Chondrocyte (in vitro differentiated cells): ENCODE measurements around the gene TKT. TPM values are rescaled to one million over a fixed set of nuclear protein-coding genes. Genes with fewer than 3 reads are reported as not detected.
A peak's percentile ranks its signal among the peaks of the same experiment; 100 is the strongest.

ENCODE experiments used
- DNase-seq: peaks from one replicate; pipeline ENCODE4 v3.0.0; 2021; ENCODE audit warnings: mixed read lengths, low spot score
- H3K27ac Mint-ChIP-seq: one replicate; pipeline ENCODE4 v1.8.0; 2021; ENCODE audit warnings: mild to moderate bottlenecking, moderate library complexity, mixed read lengths; ENCODE audit not compliant: unreplicated experiment
- H3K27me3 Mint-ChIP-seq: 2 replicates; pipeline ENCODE4 v1.8.0; 2021; ENCODE audit warnings: low read depth, mixed read lengths
- H3K36me3 Mint-ChIP-seq: 2 replicates; pipeline ENCODE4 v1.8.0; 2021; ENCODE audit warnings: low read depth, mixed read lengths
- H3K4me1 Mint-ChIP-seq: 2 replicates; pipeline ENCODE4 v1.8.0; 2021; ENCODE audit warnings: low read depth, mild to moderate bottlenecking, mixed read lengths
- H3K4me3 Mint-ChIP-seq: one replicate; pipeline ENCODE4 v1.8.0; 2021; ENCODE audit warnings: mild to moderate bottlenecking, moderate library complexity, mixed read lengths; ENCODE audit not compliant: unreplicated experiment
- H3K9me3 Mint-ChIP-seq: 2 replicates; pipeline ENCODE4 v1.8.0; 2021; ENCODE audit warnings: low read depth, mixed read lengths
- CTCF ChIP-seq: fragments of 200-600 bp; sonication (generic); IDR thresholded peaks from 2 replicates; pipeline ENCODE4 v1.5.0; 2021; ENCODE audit warnings: antibody characterized with exemption, mild to moderate bottlenecking, moderate library complexity
- total RNA-seq: library from RNA; stranded (reverse); gene quantifications from 3 replicates; pipeline ENCODE4 v1.2.1, GENCODE V29; 2021

Gene TKT
- total RNA-seq, 1 donor from 2014 or later, result 165 TPM

GRCh38 chr3:53236112-53236841, 19.5 kb downstream of the TKT start:
- peak overlapping the region; percentile 97 for H3K27ac Mint-ChIP-seq
- H3K36me3 Mint-ChIP-seq, result peaks cover 26% of the 10 kb centered on the region
- H3K27me3 Mint-ChIP-seq, result no peaks in the 10 kb centered on the region
- no peak for DNase-seq
- H3K9me3 Mint-ChIP-seq, result no peaks in the 10 kb centered on the region
- peaks cover 51% of the 10 kb centered on the region for H3K4me1 Mint-ChIP-seq
- H3K4me3 Mint-ChIP-seq, result no peak overlapping the region
- no peak for TF ChIP-seq CTCF

DNA sequence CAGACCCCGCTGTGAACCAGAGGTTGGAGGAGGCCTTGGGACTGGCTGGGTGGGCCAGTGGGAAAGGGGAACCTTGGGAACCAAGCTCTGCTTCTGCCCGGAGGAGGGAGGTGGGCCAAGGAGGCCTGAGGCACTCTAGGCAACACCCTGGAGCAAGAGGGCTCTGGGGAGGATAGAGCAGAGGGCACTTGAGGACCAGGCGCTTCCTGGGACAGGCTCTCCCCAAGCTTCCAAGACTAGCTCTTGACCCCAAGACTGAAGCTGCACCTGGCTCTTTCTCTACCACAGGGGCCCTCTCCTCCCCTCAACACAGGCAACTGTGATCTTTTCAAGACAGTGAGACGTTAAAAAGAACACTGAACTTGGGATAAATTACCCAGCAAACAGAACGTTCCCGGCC, 20.3 kb downstream of the TKT start:
- Mint-ChIP-seq H3K36me3 (peaks cover 26% of the 10 kb centered on the region), H3K27ac (peak overlapping the region; percentile 97), H3K27me3 (no peaks in the 10 kb centered on the region), H3K4me1 (peaks cover 51% of the 10 kb centered on the region), H3K4me3 (no peak overlapping the region), H3K9me3 (no peaks in the 10 kb centered on the region)
- DNase-seq, result no peak
- TF ChIP-seq CTCF, result no peak

DNA sequence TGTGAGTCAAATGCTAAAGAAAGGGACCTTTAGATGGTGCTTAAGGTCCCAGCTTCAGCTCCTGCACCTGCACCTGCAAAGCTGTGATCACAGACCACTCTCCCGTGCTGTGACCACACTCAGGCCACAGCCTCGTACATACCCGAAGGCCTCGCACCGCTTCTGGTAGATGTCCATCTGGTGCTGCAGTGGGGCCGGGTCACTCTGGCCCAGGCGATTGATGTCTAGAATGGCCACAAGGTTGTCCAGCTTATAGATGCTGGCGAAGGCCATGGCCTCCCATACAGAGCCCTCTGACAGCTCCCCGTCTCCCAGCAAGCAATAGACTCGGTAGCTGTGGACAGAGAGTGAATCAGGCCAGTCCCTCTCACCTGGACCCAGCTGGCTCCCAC, 21.0 kb downstream of the TKT start:
- Mint-ChIP-seq H3K27ac (no peak overlapping the region), H3K27me3 (no peaks in the 10 kb centered on the region), H3K9me3 (no peaks in the 10 kb centered on the region), H3K36me3 (peaks cover 27% of the 10 kb centered on the region), H3K4me3 (no peak overlapping the region), H3K4me1 (peaks cover 49% of the 10 kb centered on the region)
- DNase-seq, result no peak
- TF ChIP-seq CTCF, result no peak

DNA sequence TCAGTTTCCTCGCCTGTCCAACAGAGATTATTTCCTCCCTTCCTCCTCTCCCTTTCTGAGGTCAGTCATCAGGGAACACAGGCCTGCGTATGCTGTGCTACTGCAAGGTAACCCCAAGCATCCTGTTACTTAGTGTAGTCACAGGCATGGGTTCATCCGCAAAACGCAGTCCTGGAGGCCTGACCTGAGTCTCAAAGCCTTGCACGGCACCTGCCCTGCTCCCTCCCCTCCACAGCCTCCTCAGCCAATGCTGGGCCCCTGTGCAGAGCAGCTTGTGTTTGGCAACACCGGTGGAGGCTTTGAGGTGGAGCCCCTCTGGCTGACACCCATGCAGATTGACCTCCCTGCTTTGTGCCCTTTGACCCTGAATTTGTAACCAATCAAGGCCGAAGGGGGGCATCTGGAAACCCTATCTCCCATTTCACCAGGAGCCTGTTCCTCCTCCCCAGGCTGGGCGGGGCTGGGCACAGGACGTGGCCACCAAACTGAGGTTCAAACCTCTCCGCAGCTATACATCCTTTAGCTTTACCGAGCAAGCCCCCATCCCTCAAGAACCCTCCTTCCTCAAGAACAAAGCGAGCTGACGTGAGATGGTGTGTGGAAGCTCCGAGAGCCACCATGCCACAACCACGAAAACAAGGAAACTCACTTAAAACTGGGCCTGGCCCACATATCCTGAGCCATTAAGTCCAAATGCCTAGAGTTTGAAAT, 21.5 kb downstream of the TKT start:
- Mint-ChIP-seq H3K36me3 (peaks cover 29% of the 10 kb centered on the region), H3K9me3 (no peaks in the 10 kb centered on the region), H3K27me3 (no peaks in the 10 kb centered on the region), H3K27ac (no peak overlapping the region), H3K4me1 (peaks cover 45% of the 10 kb centered on the region), H3K4me3 (no peak overlapping the region)
- no peak for TF ChIP-seq CTCF
- DNase-seq, result no peak

DNA sequence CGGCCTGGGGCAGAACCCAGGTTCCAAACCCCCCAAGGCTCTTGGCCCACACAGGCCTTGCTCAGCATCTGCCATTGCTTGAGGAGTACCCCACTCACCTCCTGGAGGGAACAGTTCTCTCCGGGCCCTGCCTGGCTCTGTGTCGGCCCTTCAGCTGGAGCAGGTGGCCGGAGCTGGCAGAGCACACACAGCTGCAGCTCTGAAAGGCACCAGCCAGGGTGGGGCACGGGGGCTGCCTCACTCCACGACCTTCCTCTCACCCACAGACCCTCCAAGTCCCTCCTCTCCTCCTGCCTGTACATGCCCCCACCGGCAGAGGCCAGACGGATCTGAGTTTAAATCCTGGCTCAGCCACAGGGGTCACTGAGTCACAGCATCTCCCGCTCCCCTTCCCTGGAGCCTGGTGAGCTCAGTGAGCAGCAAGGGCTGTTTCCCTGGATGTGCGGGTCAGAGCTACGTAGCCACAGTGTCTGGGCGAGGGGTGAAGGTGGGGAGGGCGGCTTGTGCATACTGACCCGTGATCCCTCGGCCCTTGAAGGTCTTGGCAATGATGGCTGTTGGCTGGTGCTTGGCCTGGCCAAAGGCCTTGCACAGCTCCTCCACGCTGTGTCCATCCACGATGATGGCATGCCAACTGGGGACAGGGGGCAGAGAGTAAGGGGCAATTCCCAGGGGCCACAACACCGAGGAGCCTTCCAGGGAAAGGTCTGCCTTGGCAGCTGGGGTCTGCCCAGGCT, 23.0 kb downstream of the TKT start:
- no peak overlapping the region for H3K4me3 Mint-ChIP-seq
- peak overlapping the region; percentile 66 for H3K27ac Mint-ChIP-seq
- TF ChIP-seq CTCF, result no peak
- no peaks in the 10 kb centered on the region for H3K9me3 Mint-ChIP-seq
- peaks cover 35% of the 10 kb centered on the region for H3K36me3 Mint-ChIP-seq
- no peaks in the 10 kb centered on the region for H3K27me3 Mint-ChIP-seq
- H3K4me1 Mint-ChIP-seq, result peaks cover 30% of the 10 kb centered on the region
- no peak for DNase-seq
